AG04450 (cell line): ENCODE data around the gene CADM1. TPM values are rescaled to one million over a fixed set of nuclear protein-coding genes. Genes with fewer than 3 reads are reported as not detected.

Experiments used
- CTCF ChIA-PET: fragments of 300-600, 350-600 bp; formaldehyde crosslinking; extraction: SDS; loops from one replicate; lab custom pipeline; 2022; ENCODE audit warnings: antibody characterized with exemption, inconsistent platforms; lab: Charles Lee
- POLR2A ChIA-PET: fragments of 350-600 bp; formaldehyde crosslinking; extraction: SDS; loops from one replicate; lab custom pipeline; 2021; ENCODE audit warnings: antibody characterized with exemption, inconsistent platforms; lab: Yijun Ruan, JAX
- DNase-seq: peaks from one replicate; pipeline ENCODE4 v3.0.0-alpha.2; 2011; ENCODE audit warnings: low read depth, low spot score
- H3K27ac ChIP-seq: one replicate; pipeline ENCODE4 v1.5.1; 2012; ENCODE audit warnings: low read depth, low read length, control low read depth
- H3K27me3 ChIP-seq: one replicate; pipeline ENCODE4 v1.6.0; 2012; ENCODE audit warnings: low read length; ENCODE audit not compliant: control insufficient read depth, insufficient read depth
- H3K4me3 ChIP-seq: 2 replicates; pipeline ENCODE4 v1.5.1; 2011; ENCODE audit warnings: mild to moderate bottlenecking, low read depth, low read length, control low read depth
- H3K9me3 ChIP-seq: 2 replicates; pipeline ENCODE4 v1.5.1; 2012; ENCODE audit warnings: low read length; ENCODE audit not compliant: control insufficient read depth, insufficient read depth
- polyA plus RNA-seq: library from polyadenylated mRNA; depleted of rRNA; stranded (reverse); fragments of >200 nt; gene quantifications from 2 replicates; pipeline ENCODE4 v1.2.3, GENCODE V29; 2011
- TF ChIP-seq, protein P1 (sequence below): IDR thresholded peaks from 2 replicates; pipeline ENCODE4 v1.5.1; 2011; ENCODE audit warnings: low read depth, low read length, control low read depth, inconsistent platforms

Gene CADM1
- polyA plus RNA-seq, 1 experiment = 70.7 TPM

DNA sequence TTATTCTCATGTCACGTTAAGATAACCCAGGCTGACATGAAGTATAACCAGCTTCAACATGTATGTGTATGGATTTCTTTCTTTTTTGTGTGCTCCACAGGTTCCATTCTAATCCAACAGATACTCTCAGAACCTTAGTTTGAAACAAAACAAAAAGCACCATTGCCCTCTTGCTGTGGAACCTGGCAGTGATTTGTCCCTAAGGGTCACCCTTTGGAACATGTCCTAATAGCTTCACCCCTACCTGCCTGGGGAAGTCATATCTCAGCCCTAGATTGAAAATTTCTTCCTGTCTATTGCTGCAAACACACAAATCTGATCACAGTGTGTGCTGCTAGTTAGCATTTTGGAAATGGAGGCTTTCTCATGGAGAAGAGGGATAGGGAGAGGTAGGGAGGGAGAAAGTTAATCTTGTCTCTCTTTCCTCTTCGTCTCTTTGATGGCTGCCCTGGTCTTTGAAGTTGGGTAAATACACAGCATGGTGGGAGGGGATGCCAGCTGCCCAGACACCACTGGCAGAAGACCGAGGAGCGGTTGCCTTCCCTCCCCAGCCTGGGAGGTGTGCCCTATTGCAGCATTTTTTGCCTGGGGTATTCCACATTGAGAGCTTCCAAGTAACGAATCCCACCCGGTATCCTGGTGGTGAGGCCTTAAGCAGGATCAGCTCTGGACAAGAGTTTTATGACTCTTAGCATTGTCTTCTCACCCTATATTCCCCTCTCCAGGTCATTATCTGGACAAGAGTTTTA lies 11.6 kb upstream of the CADM1 start:
- Histone ChIP-seq H3K27me3 (peaks cover 17% of the 10 kb centered on the region), H3K9me3 (no peaks in the 10 kb centered on the region), H3K4me3 (no peak overlapping the region), H3K27ac (no peak overlapping the region)
- POLR2A ChIA-PET = interaction anchor here (0.7 kb wide), 1 partner anchor 449 kb away, joined by 10 read pairs; no protein-coding TSS in a partner anchor
- CTCF ChIA-PET = interaction anchor here (2.5 kb wide), 1 partner anchor 11 kb away, joined by 13 read pairs; the partner anchor contains the start of gene CADM1
- TF ChIP-seq, protein P1, sequence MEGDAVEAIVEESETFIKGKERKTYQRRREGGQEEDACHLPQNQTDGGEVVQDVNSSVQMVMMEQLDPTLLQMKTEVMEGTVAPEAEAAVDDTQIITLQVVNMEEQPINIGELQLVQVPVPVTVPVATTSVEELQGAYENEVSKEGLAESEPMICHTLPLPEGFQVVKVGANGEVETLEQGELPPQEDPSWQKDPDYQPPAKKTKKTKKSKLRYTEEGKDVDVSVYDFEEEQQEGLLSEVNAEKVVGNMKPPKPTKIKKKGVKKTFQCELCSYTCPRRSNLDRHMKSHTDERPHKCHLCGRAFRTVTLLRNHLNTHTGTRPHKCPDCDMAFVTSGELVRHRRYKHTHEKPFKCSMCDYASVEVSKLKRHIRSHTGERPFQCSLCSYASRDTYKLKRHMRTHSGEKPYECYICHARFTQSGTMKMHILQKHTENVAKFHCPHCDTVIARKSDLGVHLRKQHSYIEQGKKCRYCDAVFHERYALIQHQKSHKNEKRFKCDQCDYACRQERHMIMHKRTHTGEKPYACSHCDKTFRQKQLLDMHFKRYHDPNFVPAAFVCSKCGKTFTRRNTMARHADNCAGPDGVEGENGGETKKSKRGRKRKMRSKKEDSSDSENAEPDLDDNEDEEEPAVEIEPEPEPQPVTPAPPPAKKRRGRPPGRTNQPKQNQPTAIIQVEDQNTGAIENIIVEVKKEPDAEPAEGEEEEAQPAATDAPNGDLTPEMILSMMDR = no peak
- DNase-seq = no peak

DNA sequence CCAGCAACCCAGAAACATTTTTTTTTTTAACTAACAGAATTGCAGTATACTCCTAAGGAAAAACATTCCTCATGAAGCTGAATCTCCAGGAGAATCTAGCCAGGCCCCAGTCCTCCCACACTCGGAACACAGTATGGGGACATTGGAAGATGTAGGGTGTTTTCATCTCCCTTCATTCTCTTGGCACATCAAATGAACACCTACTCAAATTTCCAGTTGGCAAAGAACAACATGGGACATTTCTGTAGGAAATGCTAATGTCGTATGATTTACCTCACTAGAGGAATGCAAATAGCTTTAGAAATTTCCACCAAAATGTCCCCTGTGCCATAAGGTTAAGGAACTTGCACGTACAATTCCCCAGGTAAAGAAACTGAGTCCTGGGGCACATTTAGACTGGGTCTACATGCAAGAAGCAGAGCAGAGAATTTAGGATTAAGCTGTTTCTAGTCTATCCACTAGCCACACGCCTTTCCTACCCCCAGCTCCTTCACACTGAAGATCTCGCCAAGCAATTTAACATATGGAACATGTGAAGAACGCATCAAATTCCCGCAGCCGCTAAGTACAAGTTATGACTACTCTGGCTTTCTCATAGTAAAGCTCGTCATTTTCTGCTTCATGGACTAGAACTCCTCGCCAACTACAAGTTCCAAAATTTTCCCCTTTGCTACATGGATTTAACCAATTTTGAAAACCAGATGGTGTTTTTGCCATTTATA lies 2.9 kb upstream of the CADM1 start:
- Histone ChIP-seq H3K4me3 (no peak overlapping the region), H3K9me3 (no peaks in the 10 kb centered on the region; the same call in 1 of the 2 replicates), H3K27me3 (peaks cover 20% of the 10 kb centered on the region), H3K27ac (no peak overlapping the region)
- CTCF ChIA-PET = interaction anchor here (0.6 to 1.3 kb wide), 2 partner anchors 10 to 138 kb away, joined by 4 to 9 read pairs; no protein-coding TSS in a partner anchor
- TF ChIP-seq, protein P1 = no peak
- POLR2A ChIA-PET = no interaction called here
- DNase-seq = no peak

DNA sequence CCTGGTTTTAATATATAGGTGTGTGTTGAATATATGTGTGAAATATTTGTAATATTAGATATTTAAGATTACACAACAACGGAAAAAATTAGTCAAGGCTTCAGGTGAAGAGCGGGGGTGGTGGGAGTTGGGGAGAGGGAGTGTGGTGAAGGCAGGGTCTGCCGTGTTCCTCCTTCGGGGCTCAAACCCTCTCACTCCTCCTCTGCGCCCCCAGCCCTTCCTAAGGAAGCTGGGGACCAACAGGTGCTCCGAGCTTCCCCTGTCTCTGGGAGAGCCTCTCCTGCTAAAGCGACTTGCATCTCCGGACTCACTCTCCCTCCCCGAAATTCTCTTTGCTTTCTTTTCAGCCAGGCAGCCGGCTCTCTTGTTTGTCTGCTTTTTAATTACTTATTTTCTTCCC lies 960 bp upstream of the CADM1 start:
- CTCF ChIA-PET = interaction anchor here (0.7 to 2.4 kb wide), 19 partner anchors 9 to 730 kb away, joined by 3 to 23 read pairs (median 4); no protein-coding TSS in a partner anchor
- POLR2A ChIA-PET = no interaction called here
- TF ChIP-seq, protein P1 = no peak
- no peak for DNase-seq
- Histone ChIP-seq H3K27me3 (peaks cover 20% of the 10 kb centered on the region), H3K27ac (peak overlapping the region; percentile 31), H3K9me3 (no peaks in the 10 kb centered on the region; the same call in 1 of the 2 replicates), H3K4me3 (peak overlapping the region; percentile 88)

DNA sequence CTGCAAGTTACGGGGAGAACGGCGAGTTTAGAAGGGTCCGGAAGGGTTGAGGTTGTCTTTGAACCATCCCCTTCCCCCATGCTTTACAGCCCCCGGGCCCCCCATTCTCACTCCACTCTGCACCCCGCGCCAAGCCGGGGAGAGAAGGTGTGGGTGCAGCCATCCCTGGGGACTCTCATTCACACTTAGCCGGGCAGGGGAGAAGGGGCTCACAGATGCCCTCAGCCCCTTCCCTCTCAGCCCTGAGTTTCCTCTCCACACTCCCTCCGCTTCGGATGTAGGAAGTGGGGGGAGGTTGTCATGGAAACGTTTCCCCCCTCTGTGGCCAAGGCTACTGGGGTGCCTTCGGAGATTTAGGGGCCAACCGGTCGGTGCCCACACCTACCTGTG lies 334 bp downstream of the CADM1 start:
- Histone ChIP-seq H3K9me3 (no peaks in the 10 kb centered on the region; the same call in 1 of the 2 replicates), H3K4me3 (peak overlapping the region; percentile 91), H3K27me3 (peaks cover 15% of the 10 kb centered on the region), H3K27ac (no peak overlapping the region)
- ChIA-PET POLR2A (interaction anchor here (0.7 to 1.0 kb wide), 3 partner anchors 119 to 277 kb away, joined by 3 to 4 read pairs (median 3); no protein-coding TSS in a partner anchor), CTCF (interaction anchor here (0.7 to 2.4 kb wide), 28 partner anchors 10 to 729 kb away, joined by 3 to 23 read pairs (median 4); no protein-coding TSS in a partner anchor)
- no peak for DNase-seq
- TF ChIP-seq, protein P1 = no peak
